Left ventricle myocardium inferior (tissue), 1 donor: ENCODE measurements around the gene TTC32. TPM values are rescaled to one million over a fixed set of nuclear protein-coding genes. Genes with fewer than 3 reads are reported as not detected.

ENCODE experiments used
- DNase-seq: peaks from one replicate; pipeline ENCODE4 v3.0.0-alpha.2; 2020
- H3K27ac ChIP-seq: fragments of 200-600 bp; replicated peaks from 2 replicates; pipeline ENCODE4 v1.8.0; 2021
- H3K27me3 ChIP-seq: fragments of 200-600 bp; 2 replicates; pipeline ENCODE4 v1.8.0; 2021; ENCODE audit warnings: low read depth
- H3K36me3 ChIP-seq: fragments of 200-600 bp; 2 replicates; pipeline ENCODE4 v1.8.0; 2021
- H3K4me1 ChIP-seq: fragments of 200-600 bp; 2 replicates; pipeline ENCODE4 v1.8.0; 2021
- H3K4me3 ChIP-seq: fragments of 200-600 bp; 2 replicates; pipeline ENCODE4 v1.8.0; 2021; ENCODE audit warnings: mild to moderate bottlenecking, moderate library complexity
- H3K9me3 ChIP-seq: fragments of 200-600 bp; replicated peaks from 2 replicates; pipeline ENCODE4 v1.8.0; 2021
- CTCF ChIP-seq: fragments of 200-600 bp; IDR thresholded peaks from 2 replicates; pipeline ENCODE4 v1.8.0; 2021; ENCODE audit warnings: antibody characterized with exemption, mild to moderate bottlenecking, borderline replicate concordance
- intact Hi-C: fragments of 100-400 bp; cut with micrococcal nuclease; formaldehyde crosslinking; loops from one replicate; pipeline ENCODE4 v1.11.0; 2022
- long read RNA-seq: library from polyadenylated mRNA; unstranded; transcript quantifications from one replicate; pipeline ENCODE4 v2.0.0, GENCODE V29; 2021
- total RNA-seq: library from RNA; stranded (reverse); fragmentation: NEBNext Ultra II Directional; extraction: Animal tissue kit (Norgen Biotek cat#: 25700); gene quantifications from one replicate; pipeline ENCODE4 v1.2.1, GENCODE V29; 2021
- donor health status: DM: no; HTN: yes; CAD: no; lungs with severe emphysema.

TTC32 gene
- total RNA-seq = 4.9 TPM
- long read RNA-seq, partial matches to known transcripts = 0 of 6 reads
- long read RNA-seq, other reads (novel, unspliced or antisense) = 6 of 6 reads

- Histone ChIP-seq H3K36me3 (no peaks in the 10 kb centered on the region), H3K27me3 (no peaks in the 10 kb centered on the region), H3K4me1 (peaks cover 57% of the 10 kb centered on the region), H3K4me3 (peak within 1 kb of the TSS; percentile 90), H3K9me3 (no peaks in the 10 kb centered on the region), H3K27ac (peak within 1 kb of the TSS; percentile 99)
- intact Hi-C loops = no loop called here
- TF ChIP-seq CTCF = no peak
- peak; percentile 94 for DNase-seq
These were observed at the start of gene TTC32 for GRCh38 chr2:19901442-19902215. TSS of gene TTC32 (minus strand) at chr2:19901983. CDS start at chr2:19901854, 129 bp downstream.

- Histone ChIP-seq H3K4me1 (peaks cover 10% of the 10 kb centered on the region), H3K9me3 (no peaks in the 10 kb centered on the region), H3K36me3 (no peaks in the 10 kb centered on the region), H3K4me3 (no peak overlapping the region), H3K27ac (no peak overlapping the region), H3K27me3 (no peaks in the 10 kb centered on the region)
- intact Hi-C loops = no loop called here
- DNase-seq = no peak
- no peak for TF ChIP-seq CTCF
These were observed 47.3 kb upstream of the TTC32 start for GRCh38 chr2:19949071-19949470.

DNA sequence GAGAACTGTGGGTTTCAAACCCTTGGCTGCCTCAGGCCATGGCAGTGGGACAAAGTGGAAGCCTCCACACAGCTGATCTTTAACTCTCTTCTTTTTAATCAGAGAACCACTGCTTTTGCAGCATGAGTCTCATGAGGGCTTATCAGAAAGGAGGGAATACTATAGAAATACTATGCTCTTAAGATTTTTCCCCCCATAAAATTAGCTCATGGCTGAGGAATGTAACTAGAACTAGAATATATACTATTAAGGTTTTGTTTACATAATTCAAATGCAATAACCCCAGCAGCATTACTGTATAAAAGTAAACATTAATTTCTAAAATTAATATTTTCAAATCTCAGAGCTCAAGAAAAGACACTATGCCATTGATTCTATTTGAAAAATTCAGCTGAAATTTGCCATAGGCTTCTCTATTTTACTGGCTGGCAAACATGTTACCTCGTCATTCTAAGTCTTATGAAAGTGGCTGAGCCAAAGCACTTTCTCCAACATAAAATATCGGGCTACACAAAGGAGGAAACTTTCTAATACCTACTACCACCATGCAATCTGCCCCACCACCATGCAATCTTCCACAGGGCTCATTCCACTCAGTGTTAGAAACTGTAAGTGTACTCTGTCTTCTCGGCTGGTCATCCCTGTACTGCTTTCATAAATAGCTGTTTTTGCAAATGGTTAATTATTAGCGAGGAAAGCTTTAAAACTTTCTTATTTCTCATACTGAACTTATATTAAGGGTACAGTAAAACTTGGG, 45.6 kb upstream of the TTC32 start:
- no peak for TF ChIP-seq CTCF
- Histone ChIP-seq H3K4me3 (no peak overlapping the region), H3K4me1 (peaks cover 20% of the 10 kb centered on the region), H3K27ac (no peak overlapping the region), H3K9me3 (no peaks in the 10 kb centered on the region), H3K36me3 (no peaks in the 10 kb centered on the region), H3K27me3 (no peaks in the 10 kb centered on the region)
- intact Hi-C loops = no loop called here
- no peak for DNase-seq

DNA sequence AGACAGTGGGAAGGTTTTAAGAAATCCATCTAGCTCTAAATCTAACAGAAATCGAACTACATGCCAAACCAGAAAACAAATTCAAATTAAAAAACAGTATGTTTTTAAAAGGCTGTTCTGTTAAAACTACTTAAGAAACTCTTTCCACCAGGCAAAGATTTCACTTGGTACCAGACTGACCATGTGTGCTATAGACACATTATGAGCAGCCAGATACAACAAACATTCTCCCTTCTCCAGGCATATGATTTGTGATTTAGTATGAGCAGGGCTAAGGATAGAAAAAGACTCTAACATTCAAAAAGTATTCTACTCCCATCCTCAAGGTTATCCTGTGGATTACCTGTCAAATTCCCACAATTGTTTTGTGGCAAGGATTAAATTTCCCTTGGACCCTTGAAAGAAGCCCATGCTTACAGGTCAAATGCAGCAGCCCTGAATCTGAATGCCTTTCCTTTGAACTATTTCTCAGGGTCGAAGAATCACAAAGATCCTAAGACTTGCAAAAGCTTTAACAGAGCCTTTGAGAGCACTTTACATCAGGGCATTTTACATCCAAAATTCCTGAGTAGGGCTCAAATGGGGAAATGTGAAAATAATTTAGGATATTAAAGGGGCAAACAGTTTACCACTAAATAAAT, 42.5 kb upstream of the TTC32 start:
- no peaks in the 10 kb centered on the region for H3K36me3 ChIP-seq
- no peak overlapping the region for H3K27ac ChIP-seq
- intact Hi-C loops = no loop called here
- no peaks in the 10 kb centered on the region for H3K27me3 ChIP-seq
- TF ChIP-seq CTCF = no peak
- H3K9me3 ChIP-seq = no peaks in the 10 kb centered on the region
- no peak overlapping the region for H3K4me3 ChIP-seq
- H3K4me1 ChIP-seq = peaks cover 18% of the 10 kb centered on the region
- DNase-seq = no peak

DNA sequence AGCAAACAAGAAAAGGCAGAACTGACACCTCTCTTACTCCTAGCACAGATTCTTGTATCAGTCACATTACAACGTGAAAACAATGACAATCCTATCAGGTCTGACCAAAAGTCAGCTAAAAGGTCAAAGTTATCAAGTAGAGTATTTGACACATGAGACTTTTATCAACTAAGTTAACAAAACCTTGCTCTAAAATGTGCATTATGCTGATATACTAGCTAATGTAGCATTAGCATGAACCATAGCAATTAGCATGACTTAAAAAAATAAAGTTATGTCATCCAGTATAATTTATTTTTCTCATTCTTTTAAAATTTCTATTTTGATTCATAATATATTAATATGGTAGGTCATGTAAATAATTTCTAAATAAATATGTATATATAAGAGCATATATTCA, 41.4 kb upstream of the TTC32 start:
- no peak for DNase-seq
- Histone ChIP-seq H3K27me3 (no peaks in the 10 kb centered on the region), H3K4me1 (peaks cover 10% of the 10 kb centered on the region), H3K9me3 (no peaks in the 10 kb centered on the region), H3K27ac (no peak overlapping the region), H3K4me3 (no peak overlapping the region), H3K36me3 (peaks cover under 1% of the 10 kb centered on the region)
- intact Hi-C loops = no loop called here
- TF ChIP-seq CTCF = no peak
